ENCODE measurements around the gene AFF3.

AFF3 gene

GRCh38 chr2:99918389-99918788, 224.0 kb downstream of the AFF3 start:
- DNase-seq: no peak

- DNase-seq: no peak
These were observed 227.2 kb downstream of the AFF3 start for GRCh38 chr2:99915108-99915675.

- DNase-seq: no peak
These were observed 230.7 kb downstream of the AFF3 start for GRCh38 chr2:99911736-99912135.

GRCh38 chr2:99910902-99911301, 231.5 kb downstream of the AFF3 start:
- DNase-seq: no peak

- no peak for DNase-seq
These were observed 236.8 kb downstream of the AFF3 start for GRCh38 chr2:99905636-99906035.

- DNase-seq: no peak
These were observed 237.4 kb downstream of the AFF3 start for GRCh38 chr2:99905025-99905424.

- DNase-seq: no peak
These were observed 238.4 kb downstream of the AFF3 start for GRCh38 chr2:99903981-99904380.

- no peak for DNase-seq
These were observed 241.8 kb downstream of the AFF3 start for GRCh38 chr2:99900556-99900955.

- no peak for DNase-seq
These were observed 242.5 kb downstream of the AFF3 start for GRCh38 chr2:99899882-99900281.

- DNase-seq: no peak
These were observed 243.1 kb downstream of the AFF3 start for GRCh38 chr2:99899058-99899855.

- DNase-seq: no peak
These were observed 243.9 kb downstream of the AFF3 start for GRCh38 chr2:99898336-99899048.

- no peak for DNase-seq
These were observed 251.0 kb downstream of the AFF3 start for GRCh38 chr2:99891428-99891780.

- DNase-seq: no peak
These were observed 251.6 kb downstream of the AFF3 start for GRCh38 chr2:99890568-99891427.

- DNase-seq: no peak
These were observed 253.8 kb downstream of the AFF3 start for GRCh38 chr2:99888617-99889016.

GRCh38 chr2:99886418-99886817, 256.0 kb downstream of the AFF3 start:
- DNase-seq: no peak

- no peak for DNase-seq
These were observed 259.0 kb downstream of the AFF3 start for GRCh38 chr2:99883358-99883757.

GRCh38 chr2:99881901-99882591, 260.3 kb downstream of the AFF3 start:
- peak; percentile 56 for DNase-seq

- no peak for DNase-seq
These were observed 261.5 kb downstream of the AFF3 start for GRCh38 chr2:99880964-99881294.

GRCh38 chr2:99880148-99880963, 262.0 kb downstream of the AFF3 start:
- DNase-seq: peak; percentile 87

- peak; percentile 28 for DNase-seq
These were observed 262.9 kb downstream of the AFF3 start for GRCh38 chr2:99879481-99879880.

GRCh38 chr2:99878581-99879350, 263.6 kb downstream of the AFF3 start:
- DNase-seq: no peak
